OCI-LY3 (cell line): ENCODE results near the gene PRM3.

Experiments
- EZH2phosphoT487 ChIP-seq: fragments of 200-600 bp; shearing (Covaris generic); IDR thresholded peaks from 2 replicates; pipeline ENCODE4 v1.6.1; 2018; ENCODE audit warnings: antibody characterized with exemption, mixed run types, low read depth
- TF ChIP-seq, protein P1 (sequence below): fragments of 200-600, 300-600 bp; sonication (generic); IDR thresholded peaks from 2 replicates; pipeline ENCODE4 v1.5.1; 2014; ENCODE audit warnings: antibody characterized with exemption, low read length, low read depth

- TF ChIP-seq, protein P1, sequence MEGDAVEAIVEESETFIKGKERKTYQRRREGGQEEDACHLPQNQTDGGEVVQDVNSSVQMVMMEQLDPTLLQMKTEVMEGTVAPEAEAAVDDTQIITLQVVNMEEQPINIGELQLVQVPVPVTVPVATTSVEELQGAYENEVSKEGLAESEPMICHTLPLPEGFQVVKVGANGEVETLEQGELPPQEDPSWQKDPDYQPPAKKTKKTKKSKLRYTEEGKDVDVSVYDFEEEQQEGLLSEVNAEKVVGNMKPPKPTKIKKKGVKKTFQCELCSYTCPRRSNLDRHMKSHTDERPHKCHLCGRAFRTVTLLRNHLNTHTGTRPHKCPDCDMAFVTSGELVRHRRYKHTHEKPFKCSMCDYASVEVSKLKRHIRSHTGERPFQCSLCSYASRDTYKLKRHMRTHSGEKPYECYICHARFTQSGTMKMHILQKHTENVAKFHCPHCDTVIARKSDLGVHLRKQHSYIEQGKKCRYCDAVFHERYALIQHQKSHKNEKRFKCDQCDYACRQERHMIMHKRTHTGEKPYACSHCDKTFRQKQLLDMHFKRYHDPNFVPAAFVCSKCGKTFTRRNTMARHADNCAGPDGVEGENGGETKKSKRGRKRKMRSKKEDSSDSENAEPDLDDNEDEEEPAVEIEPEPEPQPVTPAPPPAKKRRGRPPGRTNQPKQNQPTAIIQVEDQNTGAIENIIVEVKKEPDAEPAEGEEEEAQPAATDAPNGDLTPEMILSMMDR = peak; percentile 18; the same call in 1 of the 2 replicates
- no peak for TF ChIP-seq EZH2phosphoT487
Observed at GRCh38 chr16:11232852-11233726, 40.3 kb downstream of the PRM3 start.
